Measurements from ENCODE around the gene CPNE6. TPM values are rescaled to one million over a fixed set of nuclear protein-coding genes. Genes with fewer than 3 reads are reported as not detected.

CPNE6 gene
- total and polyA plus RNA-seq, 2 of the 8 experiments (the other 6 are each of a cell fraction or from before 2014, with no cell fraction given) = 0.05 TPM; not detected in 1

GRCh38 chr14:24063263-24063836 is 8.0 kb upstream of the CPNE6 start:
- Histone ChIP-seq H4K20me1 (replicated peaks in 1 of 2; ENCODE audit: control insufficient read depth in 1 of 2, insufficient read depth in 2 of 2, low read length in 2 of 2) (no peaks in the 10 kb centered on the region), H2BK20ac (ENCODE audit: low read length) (no peak overlapping the region), H2BK15ac (ENCODE audit: low read length) (no peak overlapping the region), H3K4me3 (ENCODE audit: extremely low read depth in 1 of 4, insufficient read depth in 2 of 4, low read depth in 3 of 4, low read length in 4 of 4) (no peak overlapping the region), H4K5ac (ENCODE audit: insufficient read length, low read depth, low read length) (no peak overlapping the region), H2AFZ (ENCODE audit: low read length) (no peak overlapping the region), H2BK12ac (ENCODE audit: low read depth, low read length) (no peak overlapping the region), H3K9ac (replicated peaks in 1 of 4; ENCODE audit: extremely low read depth in 1 of 4, low read depth in 3 of 4, low read length in 3 of 4) (no peak overlapping the region), H4K8ac (ENCODE audit: extremely low read depth, insufficient read depth, low read length) (no peak overlapping the region; the same call in 1 of the 2 replicates), H2BK120ac (replicated peaks; ENCODE audit: low read depth, low read length) (no peak overlapping the region), H3K79me1 (ENCODE audit: low read depth, low read length) (no peaks in the 10 kb centered on the region), H3K27me3 (replicated peaks in 1 of 4; ENCODE audit: control insufficient read depth in 3 of 4, extremely low read depth in 1 of 4, insufficient read depth in 3 of 4, low read length in 3 of 4) (no peaks in the 10 kb centered on the region), H4K91ac (replicated peaks; ENCODE audit: insufficient read length, low read length) (no peak overlapping the region), H3K9me3 (ENCODE audit: insufficient read depth in 2 of 2, low read depth in 1 of 2, low read length in 1 of 2) (no peaks in the 10 kb centered on the region), H3K14ac (ENCODE audit: insufficient read length) (no peak overlapping the region), H2BK5ac (ENCODE audit: low read depth, low read length) (no peak overlapping the region), H3K27ac (ENCODE audit: low read depth, low read length) (no peak overlapping the region), H3K18ac (ENCODE audit: extremely low read depth, low read length) (no peak overlapping the region), H3K79me2 (ENCODE audit: control insufficient read depth in 1 of 2, insufficient read depth in 2 of 2, low read length in 2 of 2) (no peaks in the 10 kb centered on the region), H3K23me2 (ENCODE audit: low read depth, low read length) (no peaks in the 10 kb centered on the region), H3K23ac (ENCODE audit: insufficient read length) (no peak overlapping the region), H2AK5ac (ENCODE audit: low read depth, low read length) (no peak overlapping the region), H3K4me1 (replicated peaks in 1 of 4; ENCODE audit: control insufficient read depth in 3 of 4, insufficient read depth in 4 of 4, low read length in 3 of 4) (0 out of 7 replicates have a peak, but pooled peaks cover 0 to 2% (median 0%) of the 10 kb centered on the region in 4 experiments), H3K4me2 (ENCODE audit: insufficient read depth in 1 of 2, low read depth in 2 of 2, low read length in 2 of 2) (no peak overlapping the region), H3K4ac (replicated peaks; ENCODE audit: insufficient read length, low read depth, low read length) (no peak overlapping the region), H3K56ac (replicated peaks; ENCODE audit: insufficient read length, low read depth, low read length) (no peak overlapping the region), H3K36me3 (ENCODE audit: control insufficient read depth in 2 of 4, insufficient read depth in 4 of 4, low read length in 3 of 4) (no peaks in the 10 kb centered on the region)
- ChIA-PET POLR2A (ENCODE audit: partially characterized antibody) (interaction anchor here (2.0 to 27.2 kb wide), 3 partner anchors 11 to 36 kb away, joined by 5 to 626 read pairs (median 36); partner anchors contain the start of genes CARMIL3 and PCK2), CTCF (ENCODE audit: partially characterized antibody) (interaction anchor here (0.7 to 23.8 kb wide), 5 partner anchors 11 to 45 kb away, joined by 3 to 316 read pairs (median 7); partner anchors contain the start of genes CARMIL3 and PCK2)
- FAIRE-seq (no peak), DNase-seq (ENCODE audit: low read depth in 1 of 2, low spot score in 2 of 2) (no peak)
- no peak for TF ChIP-seq ASH2L (IDR thresholded peaks at IDR 0.05; ENCODE audit: low read length)
- no peak for TF ChIP-seq YY1 (IDR thresholded peaks at IDR 0.05; ENCODE audit: low read depth, low read length)
- TF ChIP-seq BACH1 (IDR thresholded peaks at IDR 0.05; ENCODE audit: low read length) = no peak
- no peak for TF ChIP-seq USF2 (IDR thresholded peaks at IDR 0.05; ENCODE audit: low read length)
- TF ChIP-seq PHF8 (conservative IDR thresholded peaks at IDR 0.05; ENCODE audit: low read depth, low read length) = no peak
- no peak for TF ChIP-seq JUN (IDR thresholded peaks at IDR 0.05; ENCODE audit: low read depth, low read length)
- TF ChIP-seq CHD1 (IDR thresholded peaks at IDR 0.05; ENCODE audit: low read depth, low read length) = no peak
- TF ChIP-seq SUZ12 (IDR thresholded peaks at IDR 0.05; ENCODE audit: low read length) = no peak
- 83% methylated on average over 4 of the region's 4 CpGs; no CpG with 5 or more reads in 1 of the 2 experiments for WGBS, 2 experiments (ENCODE audit: extremely low coverage in 1 of 2, insufficient coverage in 1 of 2, insufficient read length in 1 of 2, insufficient replicate concordance in 2 of 2, low coverage in 1 of 2, low lambda C conversion rate in 2 of 2, missing lambda C conversion rate in 1 of 2)

Data from H1 (cell line).